Measurements from ENCODE around the gene STYXL1.
"Not testable (repeated sequence)": the region's sequence is repeated elsewhere in the genome, so short reads cannot be mapped to it uniquely, and the experiment has no call there.

STYXL1 gene

DNA sequence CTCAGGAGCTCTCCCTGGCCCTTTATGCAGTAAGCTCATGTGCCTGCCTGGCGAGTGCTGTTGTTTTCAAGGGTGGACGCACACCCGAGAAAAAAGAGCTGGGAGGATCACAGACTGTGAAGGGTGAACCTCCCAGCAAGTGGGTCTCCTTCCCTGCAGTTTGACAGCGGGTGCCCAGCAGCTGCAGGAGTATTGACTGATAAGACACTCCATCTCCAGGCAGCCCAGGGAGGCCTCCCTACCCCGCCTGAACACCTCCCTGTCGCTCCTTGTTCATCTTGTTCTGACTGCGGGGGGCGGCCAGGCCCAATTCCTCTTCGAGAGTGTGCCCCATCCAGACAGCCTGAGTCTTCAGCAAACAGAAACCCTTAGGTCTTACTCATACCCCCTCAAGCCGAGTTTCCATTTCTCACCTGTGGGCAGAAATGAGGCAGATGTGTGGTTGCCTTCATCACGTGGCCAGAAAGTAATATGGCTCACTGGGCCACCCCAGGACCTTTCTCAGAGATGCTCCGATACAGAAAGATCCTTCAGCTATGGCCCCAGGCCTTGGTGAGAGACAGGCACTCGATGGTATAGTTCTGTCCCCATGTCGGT, 17.3 kb upstream of the STYXL1 start:
- no peak for DNase-seq (ENCODE audit: low read depth)

DNA sequence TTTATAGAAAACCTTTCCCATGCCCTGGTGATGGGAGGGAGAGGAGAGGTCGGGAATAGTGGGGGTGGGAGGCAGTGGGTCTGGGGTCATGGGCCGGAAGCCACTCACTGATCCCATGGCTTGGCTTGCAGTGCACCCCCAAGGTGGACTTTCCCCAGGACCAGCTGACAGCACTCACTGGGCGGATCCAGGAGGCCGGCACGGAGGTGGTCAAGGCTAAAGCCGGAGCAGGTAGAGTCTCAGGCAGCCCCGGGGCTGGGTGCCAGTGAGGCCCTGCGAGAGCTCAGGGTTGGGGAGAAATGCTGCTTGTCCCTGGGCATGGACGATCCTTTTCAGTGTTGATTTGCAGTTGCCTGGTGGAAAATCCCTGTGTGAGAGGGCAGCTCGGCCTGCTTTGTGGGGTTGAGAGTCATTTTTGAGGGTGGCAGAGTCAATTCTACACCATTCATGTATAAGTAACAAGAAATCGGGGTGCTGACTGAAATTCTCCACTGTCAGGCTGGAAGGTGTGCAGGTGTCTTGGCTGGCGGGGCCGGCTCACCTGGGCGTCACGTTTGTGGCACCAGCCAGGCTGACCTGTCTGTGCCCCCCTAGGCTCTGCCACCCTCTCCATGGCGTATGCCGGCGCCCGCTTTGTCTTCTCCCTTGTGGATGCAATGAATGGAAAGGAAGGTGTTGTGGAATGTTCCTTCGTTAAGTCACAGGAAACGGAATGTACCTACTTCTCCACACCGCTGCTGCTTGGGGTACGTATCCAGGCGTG, 16.6 kb upstream of the STYXL1 start:
- no peak for DNase-seq (ENCODE audit: low read depth)

DNA sequence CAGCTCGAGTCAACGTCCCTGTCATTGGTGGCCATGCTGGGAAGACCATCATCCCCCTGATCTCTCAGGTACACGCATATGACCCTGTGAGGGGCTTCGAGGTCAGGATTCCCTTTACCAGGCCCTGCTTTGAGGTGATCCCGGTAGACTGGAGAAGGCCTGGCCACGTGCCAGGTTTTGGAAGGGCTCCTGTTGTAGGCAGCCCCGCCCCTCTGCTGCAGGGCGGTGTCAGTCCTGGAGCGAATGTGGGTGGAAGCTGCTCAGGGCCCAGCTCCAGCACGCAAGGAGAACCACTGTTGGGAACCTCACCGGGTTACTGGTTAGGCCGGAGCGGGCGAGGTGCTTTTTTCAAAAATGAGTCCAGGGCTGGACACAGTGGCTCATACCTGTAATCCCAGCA, 15.7 kb upstream of the STYXL1 start:
- DNase-seq (ENCODE audit: low read depth): no peak

DNA sequence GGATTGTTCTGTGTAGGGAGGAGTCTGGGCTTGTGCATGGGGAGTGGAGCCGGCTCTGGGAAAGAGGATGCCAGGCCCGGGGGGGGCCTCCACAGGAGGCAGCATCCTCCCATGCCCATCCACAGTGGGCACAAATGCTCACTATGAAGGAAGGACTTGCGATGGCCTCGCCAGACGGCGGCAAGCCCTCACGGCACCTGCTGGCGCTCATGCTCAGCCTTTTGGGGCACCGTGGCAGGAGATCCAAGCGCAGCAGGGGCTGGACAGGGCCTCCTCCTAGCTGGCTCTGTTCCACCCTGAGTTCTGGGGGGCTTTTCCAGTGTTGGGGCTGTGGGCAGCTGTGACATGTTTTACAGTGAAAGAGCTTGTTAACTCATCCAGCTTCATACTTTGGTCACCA, 15.3 kb upstream of the STYXL1 start:
- no peak for DNase-seq (ENCODE audit: low read depth)

DNA sequence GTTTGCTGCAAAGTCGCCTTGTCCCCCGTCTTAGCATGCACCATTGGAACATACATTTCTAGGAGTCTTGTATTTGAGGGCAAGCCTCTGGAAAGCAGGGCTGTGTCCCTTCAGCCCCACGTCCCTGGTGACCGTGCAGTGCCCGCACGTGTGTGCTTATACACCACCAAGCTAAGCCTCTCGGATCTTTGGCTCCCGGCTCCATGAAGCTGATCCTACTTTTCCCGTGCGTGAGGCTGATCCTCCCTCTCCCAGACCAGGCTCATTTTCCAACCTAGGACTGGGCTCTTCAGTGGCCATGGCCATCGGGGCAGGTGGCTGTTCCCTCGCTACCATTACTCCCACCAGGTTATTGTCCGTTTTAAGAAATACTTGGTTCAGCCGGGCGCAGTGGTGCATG, 14.5 kb upstream of the STYXL1 start:
- no peak for DNase-seq (ENCODE audit: low read depth)

DNA sequence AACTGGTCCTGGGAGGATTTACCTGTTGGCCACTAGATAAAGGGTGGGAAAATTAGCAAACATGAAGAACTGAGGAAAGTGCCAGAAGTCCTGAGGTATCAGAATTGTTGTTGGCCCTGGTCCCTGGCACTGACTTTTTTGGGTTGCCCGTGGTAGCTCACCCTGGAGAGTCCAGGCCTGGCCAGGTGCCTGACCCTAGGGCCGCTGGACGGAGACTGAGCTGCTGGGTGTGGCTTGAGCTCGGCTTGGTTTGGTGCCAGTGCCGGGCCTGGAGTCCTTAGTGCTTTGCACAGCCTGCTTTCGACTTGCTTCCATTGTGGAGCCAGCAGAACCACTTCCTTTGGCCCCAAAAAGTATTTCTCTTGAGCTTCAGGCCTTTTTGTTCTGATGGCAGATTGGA, 13.0 kb upstream of the STYXL1 start:
- no peak for DNase-seq (ENCODE audit: low read depth)

DNA sequence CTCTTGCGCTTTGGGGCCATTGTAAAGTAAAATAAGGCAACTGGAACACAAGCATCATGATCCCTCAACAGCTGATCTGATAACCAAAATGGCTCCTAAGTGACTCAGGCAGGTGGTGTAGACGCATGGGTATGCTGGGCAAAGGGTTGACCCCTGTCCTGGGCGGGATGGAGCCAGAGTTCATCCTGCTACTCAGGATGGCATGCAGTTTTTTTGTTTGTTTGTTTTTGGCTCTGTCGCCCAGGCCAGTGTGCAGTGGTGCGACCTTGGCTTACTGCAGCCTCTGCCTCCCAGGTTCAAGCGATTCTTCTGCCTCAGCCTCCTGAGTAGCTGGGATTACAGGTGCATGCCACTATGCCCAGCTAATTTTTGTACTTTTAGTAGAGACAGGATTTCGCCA, 10.9 kb upstream of the STYXL1 start:
- DNase-seq (ENCODE audit: low read depth): not testable (repeated sequence)

DNA sequence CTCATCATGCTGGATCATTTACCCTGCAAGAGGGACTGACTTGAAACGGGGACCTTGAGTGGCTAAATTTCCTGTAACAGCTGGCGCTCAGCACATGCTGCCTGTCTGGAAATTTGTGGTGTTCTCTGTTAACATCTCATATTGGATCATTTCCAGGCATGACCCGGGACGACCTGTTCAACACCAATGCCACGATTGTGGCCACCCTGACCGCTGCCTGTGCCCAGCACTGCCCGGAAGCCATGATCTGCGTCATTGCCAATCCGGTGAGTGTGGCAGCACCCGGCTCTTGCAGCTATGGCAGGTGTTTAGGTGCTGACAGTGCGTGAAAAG, 10.0 kb upstream of the STYXL1 start:
- no peak for DNase-seq (ENCODE audit: low read depth)

DNA sequence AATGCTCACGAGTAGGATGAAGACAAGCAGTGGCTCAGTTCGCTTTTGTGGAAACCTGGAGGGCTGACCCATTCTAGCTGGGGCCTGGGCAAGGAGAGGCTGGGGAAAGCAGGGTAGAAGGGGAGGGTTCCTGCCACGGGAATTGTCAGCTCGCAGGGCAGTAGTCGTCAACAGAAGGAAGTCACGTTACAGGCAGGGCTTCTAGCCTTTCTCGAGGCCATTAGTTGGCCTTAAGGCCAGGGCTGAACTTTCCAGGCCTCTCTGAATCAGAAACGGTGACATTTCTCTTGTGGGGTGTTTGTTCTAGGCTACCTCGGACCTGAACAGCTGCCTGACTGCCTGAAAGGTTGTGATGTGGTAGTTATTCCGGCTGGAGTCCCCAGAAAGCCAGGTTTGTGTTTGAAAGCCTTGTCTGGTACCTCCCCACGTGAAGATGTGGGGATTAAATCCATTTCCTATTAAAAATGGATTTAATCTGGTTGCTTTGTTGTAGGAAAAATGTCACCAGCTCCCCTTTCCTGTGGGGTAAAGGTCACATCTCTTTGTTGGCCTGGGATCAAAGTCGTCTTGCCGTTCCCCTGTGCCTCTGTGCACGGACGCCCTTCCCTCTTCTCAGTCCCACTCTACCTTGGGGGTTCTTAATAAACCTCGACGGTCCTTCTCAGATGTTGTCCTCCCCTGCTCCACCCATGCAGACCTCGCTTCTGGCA, 9.5 kb upstream of the STYXL1 start:
- no peak for DNase-seq (ENCODE audit: low read depth)

DNA sequence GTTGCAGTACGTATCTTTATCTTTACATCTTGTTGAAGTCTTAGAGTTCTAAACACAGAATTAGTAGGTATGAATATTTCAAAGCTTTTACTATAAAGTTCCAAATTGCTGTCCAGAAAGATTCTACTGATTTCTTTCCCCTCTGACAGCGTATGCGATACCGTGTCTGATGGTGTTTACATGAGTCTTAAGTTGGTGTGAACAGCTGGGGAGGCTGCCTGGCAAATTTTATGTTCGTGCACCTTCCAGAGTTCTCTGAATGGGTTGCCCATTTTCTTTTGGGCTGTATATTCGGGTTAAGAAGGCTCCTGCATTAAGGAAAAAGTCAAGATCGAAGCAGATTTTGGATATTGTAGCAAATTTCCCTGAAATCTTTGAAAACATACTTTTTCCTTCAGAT, 8.4 kb upstream of the STYXL1 start:
- no peak for DNase-seq (ENCODE audit: low read depth)

DNA sequence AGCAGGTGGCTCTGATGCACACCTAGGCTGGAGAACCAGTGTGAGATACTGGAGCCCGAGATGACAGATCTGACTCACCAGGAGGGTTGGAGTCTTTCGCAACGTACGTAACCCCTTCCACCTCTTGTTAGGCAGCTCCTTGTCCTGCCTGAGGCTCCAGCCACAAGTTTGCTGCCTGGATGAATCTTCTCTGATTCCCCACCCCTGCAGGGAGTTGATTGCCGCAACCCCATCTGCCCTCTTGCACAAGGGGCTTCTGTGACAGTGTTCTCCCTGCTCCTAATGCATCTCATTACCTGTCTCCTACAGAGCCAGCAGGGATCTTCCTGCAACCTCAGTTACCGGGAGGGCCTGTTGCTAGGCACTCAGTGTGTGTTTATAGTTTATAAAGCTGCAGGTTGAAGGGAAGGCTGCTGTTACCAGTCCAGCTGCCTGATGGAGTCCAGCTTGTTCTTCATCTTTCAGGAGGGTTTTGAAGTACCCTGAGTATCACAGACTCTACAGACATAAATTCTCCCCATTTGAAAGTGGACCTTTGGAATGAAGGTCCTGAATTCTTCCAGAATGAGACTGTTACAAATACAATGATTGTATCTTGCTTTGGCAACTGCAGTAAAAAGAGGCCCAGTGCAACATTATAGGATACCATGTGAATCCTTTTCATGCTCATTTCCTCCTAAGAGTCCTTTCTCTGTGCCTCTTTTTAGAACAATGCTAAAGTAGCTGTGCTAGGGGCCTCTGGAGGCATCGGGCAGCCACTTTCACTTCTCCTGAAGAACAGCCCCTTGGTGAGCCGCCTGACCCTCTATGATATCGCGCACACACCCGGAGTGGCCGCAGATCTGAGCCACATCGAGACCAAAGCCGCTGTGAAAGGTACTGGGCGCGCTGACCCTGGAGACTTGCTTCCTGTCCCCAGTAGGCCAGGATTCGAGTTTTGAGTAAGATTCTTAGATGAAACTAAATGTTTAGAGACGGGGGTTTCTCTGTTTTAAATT, 6.6 kb upstream of the STYXL1 start:
- DNase-seq (ENCODE audit: low read depth): no peak

DNA sequence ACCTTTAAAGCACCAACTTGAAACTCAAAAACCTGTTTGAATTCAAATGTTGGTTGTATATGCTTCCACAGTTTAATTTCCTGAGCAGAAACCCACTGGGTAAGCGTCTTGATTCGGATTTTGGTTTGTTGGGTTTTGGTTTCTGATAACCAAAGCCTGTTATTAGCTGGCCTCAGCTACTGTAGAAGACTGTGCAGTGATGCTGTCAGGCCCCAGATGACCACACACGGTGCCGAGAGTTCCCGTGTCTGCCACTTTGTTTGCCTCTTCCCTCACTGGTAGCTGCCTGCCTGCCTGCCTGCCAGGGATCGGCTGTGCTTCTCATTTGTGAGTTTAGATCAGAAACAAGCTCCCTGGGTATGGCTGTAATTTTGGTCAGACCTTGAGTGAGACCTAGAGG, 5.7 kb upstream of the STYXL1 start:
- DNase-seq (ENCODE audit: low read depth): no peak

DNA sequence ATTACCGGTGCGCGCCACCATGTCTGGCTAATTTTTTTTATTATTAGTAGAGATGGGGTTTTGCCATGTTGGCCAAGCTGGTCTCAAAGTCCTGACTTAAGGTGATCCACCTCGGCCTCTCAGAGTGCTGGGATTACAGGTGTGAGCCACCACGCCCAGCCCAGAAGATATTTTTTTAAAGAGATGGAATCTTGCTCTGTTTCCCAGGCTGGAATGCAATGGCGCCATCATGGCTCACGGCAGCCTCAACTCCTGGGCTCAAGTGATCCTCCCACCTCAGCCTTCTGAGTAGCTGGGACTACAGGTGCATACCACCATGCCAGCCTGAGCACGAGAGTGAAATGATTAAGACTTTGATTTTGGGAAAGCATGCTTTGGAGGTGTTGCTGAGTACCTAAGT, 4.9 kb upstream of the STYXL1 start:
- not testable (repeated sequence) for DNase-seq (ENCODE audit: low read depth)

DNA sequence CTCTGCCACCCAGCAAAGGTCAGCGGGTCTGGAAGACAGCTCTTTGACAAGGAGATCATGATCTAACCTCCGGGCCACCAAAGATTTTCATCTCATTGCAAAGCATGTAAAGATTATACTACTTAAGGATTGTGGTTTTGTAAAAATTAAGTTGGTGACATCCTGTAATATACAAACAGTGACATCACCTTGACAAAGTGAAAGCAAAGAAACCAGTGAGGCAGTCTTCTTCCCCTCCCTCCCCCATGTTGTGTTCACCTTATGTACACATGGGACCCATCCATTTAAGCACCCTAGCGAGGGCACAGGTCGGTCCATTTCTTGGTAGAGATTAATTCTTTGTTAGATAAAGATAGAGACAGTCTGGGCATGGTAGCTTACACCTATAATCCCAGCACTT, 4.0 kb upstream of the STYXL1 start:
- no peak for DNase-seq (ENCODE audit: low read depth)

DNA sequence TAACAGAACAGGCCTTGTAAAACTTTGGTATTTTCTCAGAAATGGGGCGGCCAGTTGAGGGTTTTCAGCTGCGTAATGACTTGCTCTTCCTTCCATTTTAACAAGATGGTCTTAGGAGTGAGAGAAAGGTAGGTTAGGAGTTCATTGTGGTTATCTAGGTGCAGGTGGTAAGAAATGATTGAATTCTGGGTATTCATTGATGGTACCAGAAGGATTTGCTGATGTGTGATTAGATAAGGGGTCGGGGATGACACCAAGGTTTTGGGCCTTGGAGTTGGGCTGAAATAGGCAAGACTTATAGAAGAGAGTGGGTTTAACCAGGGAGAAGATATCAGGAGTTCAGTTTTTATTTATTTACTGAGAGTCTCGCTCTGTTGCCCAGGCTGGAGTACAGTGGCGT, 2.7 kb upstream of the STYXL1 start:
- DNase-seq (ENCODE audit: low read depth): no peak

DNA sequence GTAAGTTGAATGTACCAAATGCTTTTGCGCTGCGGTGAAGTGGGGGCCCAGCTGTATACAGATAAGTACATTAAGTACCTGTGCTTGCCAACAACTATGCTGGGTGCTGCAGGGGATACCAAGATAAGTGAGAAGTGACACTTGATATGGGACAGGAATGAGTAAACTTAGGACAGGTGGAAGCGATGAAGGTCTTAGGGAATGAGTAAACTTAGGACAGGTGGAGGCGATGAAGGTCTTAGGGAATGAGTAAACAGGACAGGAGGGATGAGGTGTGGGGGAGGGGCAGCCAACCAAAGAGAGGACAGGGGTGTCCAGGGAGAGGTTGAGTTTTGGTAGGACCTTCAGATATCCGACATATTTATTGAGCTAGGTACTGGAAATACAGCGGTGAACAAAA, 1.5 kb upstream of the STYXL1 start:
- no peak for DNase-seq (ENCODE audit: low read depth)

DNA sequence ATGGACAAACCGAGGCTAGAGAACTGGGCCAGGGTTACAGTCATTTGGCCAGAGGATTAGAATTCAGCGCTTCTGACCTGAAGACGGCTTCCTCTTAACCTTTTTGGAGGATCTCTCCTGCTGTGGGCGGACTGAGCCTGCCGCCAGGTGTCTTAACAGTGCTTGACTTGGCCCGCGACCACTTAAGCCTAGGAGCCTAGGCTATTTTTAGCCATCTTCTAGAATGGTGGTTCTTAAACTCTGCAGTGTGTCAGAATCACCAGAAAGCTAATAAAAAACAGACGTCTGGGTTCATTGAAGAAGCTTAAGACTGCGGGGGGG, 828 bp upstream of the STYXL1 start:
- DNase-seq (ENCODE audit: low read depth): no peak

DNA sequence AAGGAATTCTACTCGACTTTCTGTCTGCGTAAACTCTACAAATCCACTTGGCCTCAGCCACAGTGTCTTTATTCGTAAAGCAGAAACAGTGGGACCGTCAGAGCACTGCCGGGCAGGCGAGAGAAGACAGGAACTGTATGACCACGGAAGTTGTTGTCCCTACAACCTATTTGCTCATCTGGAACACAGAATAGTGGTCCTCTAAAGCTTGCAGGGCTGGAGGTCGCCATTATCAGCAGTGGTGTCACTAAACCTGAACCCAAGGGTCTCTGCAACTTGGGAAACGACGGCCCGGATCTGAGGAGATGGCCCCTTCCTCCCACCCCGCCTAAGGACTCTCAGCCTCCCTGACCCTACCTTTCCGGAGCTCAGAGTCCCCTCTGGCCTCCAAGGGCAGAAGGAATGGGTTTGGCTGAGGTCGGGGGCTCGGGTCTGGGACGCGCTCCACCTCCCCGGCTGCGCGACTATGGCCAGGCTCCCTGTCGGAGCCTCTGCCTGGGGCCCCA, 442 bp downstream of the STYXL1 start:
- DNase-seq (ENCODE audit: low read depth): no peak

DNA sequence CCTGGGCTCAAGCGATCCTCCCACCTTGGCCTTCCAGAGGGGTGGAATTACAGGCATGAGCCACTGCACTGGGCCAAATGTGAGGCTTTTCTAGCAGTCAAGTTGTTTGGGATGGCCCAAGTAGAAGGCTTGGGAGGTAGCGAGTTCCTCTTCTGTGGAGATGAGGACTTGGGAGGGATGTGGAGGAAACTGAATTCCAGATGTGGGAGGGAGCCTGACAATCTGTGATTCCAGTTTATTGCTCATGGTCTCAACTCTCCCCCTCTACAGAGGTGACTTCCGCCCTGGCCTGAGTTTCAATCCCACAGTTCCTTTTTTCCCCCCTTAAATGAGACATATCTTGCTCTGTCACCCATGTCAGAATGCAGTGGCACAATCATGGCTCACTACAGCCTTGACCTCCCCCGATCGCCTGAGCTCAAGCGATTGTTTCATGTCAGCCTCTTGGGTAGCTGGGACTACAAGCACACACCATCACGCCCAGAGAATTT, 3.4 kb downstream of the STYXL1 start:
- no peak for DNase-seq (ENCODE audit: low read depth)

DNA sequence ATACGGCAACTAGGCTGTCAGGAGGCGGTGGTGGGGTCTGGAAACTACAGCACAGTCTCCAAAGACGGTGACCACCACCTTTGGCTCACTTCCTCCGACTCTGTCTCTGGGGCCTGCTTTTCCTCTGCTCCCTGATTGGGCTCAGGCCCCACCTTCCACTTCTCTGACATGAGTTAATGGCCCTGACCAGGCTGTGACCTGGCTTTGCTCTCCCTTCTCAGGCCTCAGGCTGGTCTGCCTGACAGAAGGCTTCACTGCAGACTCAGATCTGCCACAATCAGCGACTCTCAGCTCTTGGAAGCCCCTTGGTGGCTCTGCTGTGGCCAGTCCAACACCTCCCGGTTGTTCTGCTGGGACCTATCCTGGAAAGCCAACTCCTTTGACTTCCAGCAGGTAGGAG, 7.7 kb downstream of the STYXL1 start:
- no peak for DNase-seq (ENCODE audit: low read depth)

DNA sequence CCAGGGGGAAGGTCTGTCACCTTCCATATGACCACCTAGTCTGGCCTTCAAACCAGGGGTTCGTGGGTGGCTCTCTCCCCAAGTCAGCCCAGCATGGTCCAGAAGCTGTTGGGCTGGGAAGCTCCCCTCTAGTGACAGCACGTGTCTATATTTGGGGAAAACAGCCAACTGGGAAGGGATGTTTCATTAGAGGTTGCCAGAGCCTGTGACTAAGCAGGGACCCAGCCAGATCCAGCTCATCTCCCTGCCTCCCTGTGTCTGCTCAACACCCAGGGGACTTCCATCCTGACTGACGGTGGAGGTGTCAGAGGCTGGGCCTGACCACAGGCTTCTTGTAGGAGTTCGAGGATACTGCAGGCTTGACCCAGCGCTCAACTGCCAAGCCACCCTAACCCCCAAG, 10.5 kb downstream of the STYXL1 start:
- peak; percentile 64 for DNase-seq (ENCODE audit: low read depth)

DNA sequence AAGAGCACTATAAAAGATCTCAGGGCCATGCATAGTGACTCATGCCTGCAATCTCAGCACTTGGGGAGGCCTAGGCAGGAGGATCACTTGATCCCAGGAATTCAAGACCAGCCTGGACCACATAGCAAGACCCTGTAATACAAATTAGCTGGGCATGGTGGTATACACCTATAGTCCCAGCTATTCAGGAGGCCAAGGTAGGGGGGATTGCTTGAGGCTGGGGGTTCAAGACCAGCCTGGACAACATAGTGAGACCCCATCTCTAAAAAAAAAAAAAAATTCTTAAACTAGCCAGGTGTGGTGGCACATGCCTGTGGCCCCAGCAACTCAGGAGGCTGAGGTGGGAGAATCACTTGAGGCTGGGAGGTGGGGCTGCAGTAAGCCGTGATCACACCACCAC, 15.8 kb downstream of the STYXL1 start:
- no peak for DNase-seq (ENCODE audit: low read depth)

Data from stromal cell of bone marrow (primary cell).